ENCODE data around the gene IGSF21. TPM values are rescaled to one million over a fixed set of nuclear protein-coding genes. Genes with fewer than 3 reads are reported as not detected.

Gene IGSF21
- total RNA-seq, 1 experiment from 2014 or later: 5.2 TPM

DNA sequence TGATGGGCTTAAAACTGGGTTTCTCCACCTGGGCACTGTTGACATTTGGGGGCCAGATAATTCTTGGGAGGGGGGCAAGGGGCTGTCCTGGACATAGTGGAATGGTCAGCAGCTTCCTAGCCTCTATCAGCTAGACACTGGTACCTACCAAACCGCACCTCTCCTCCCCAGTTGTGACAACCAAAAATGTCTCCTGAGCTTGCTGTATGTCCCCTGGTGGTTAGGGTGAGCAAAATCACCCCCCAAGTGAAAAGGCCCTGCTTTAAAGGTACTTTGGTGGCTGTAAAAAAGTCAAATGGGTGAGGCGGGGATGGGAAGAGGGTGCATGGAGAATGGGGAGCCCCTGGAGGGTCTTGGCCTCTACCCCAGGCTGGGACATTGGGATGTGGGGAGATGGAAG lies 182.0 kb downstream of the IGSF21 start:
- H3K4me3 Mint-ChIP-seq: no peak overlapping the region
- H3K27ac Mint-ChIP-seq: no peak overlapping the region
- no peak overlapping the region for H2AFZ ChIP-seq (ENCODE audit: low read length)
- no peak overlapping the region for H3K23ac ChIP-seq (ENCODE audit: insufficient read length, low read depth, low read length)
- no peak overlapping the region for H3K4me2 ChIP-seq (ENCODE audit: insufficient read depth, insufficient read length, low read length)
- H3K27ac ChIP-seq (ENCODE audit: insufficient read length, low read depth, low read length): no peak overlapping the region
- no peak overlapping the region for H3K4ac ChIP-seq (ENCODE audit: low read depth, low read length)
- H3T11ph ChIP-seq (ENCODE audit: low read length): no peak overlapping the region
- TF ChIP-seq, protein P1, sequence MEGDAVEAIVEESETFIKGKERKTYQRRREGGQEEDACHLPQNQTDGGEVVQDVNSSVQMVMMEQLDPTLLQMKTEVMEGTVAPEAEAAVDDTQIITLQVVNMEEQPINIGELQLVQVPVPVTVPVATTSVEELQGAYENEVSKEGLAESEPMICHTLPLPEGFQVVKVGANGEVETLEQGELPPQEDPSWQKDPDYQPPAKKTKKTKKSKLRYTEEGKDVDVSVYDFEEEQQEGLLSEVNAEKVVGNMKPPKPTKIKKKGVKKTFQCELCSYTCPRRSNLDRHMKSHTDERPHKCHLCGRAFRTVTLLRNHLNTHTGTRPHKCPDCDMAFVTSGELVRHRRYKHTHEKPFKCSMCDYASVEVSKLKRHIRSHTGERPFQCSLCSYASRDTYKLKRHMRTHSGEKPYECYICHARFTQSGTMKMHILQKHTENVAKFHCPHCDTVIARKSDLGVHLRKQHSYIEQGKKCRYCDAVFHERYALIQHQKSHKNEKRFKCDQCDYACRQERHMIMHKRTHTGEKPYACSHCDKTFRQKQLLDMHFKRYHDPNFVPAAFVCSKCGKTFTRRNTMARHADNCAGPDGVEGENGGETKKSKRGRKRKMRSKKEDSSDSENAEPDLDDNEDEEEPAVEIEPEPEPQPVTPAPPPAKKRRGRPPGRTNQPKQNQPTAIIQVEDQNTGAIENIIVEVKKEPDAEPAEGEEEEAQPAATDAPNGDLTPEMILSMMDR (conservative IDR thresholded peaks at IDR 0.05): peak; percentile 28; the same call in 1 of the 3 replicates
- no peak overlapping the region for H3K56ac ChIP-seq (ENCODE audit: insufficient read length, low read depth, low read length)
- H4K5ac ChIP-seq (ENCODE audit: insufficient read length, low read depth, low read length): no peak overlapping the region
- H3K36me3 Mint-ChIP-seq (ENCODE audit: insufficient read depth in 1 of 3, low read depth in 3 of 3): peaks cover 0 to 2% (median 0%) of the 10 kb centered on the region in 3 experiments; a peak in 1 of 7 replicates
- no peak overlapping the region for H4K8ac ChIP-seq (replicated peaks; ENCODE audit: insufficient read length, low read depth, low read length)
- H3K9me3 ChIP-seq (ENCODE audit: control insufficient read depth, low read depth, low read length): no peaks in the 10 kb centered on the region
- H3K23me2 ChIP-seq (ENCODE audit: insufficient read length, low read depth, low read length, poor library complexity, severe bottlenecking): no peaks in the 10 kb centered on the region
- no peak overlapping the region for H2BK5ac ChIP-seq (ENCODE audit: insufficient read length, low read length)
- no peak overlapping the region for H4K91ac ChIP-seq (ENCODE audit: insufficient read length, low read depth, low read length)
- H3K79me2 ChIP-seq (ENCODE audit: insufficient read depth, low read length): no peaks in the 10 kb centered on the region
- H3K27me3 Mint-ChIP-seq (ENCODE audit: low read depth): peaks cover 3% of the 10 kb centered on the region
- no peak overlapping the region for H2BK120ac ChIP-seq (ENCODE audit: low read depth, low read length, poor library complexity, severe bottlenecking)
- no peak overlapping the region for H3K18ac ChIP-seq (ENCODE audit: insufficient read length, low read depth, low read length)
- H2AK5ac ChIP-seq (ENCODE audit: insufficient read length, low read length): no peak overlapping the region
- H3K27me3 ChIP-seq (ENCODE audit: insufficient read depth, low read length): no peaks in the 10 kb centered on the region
- no peak overlapping the region for H2BK12ac ChIP-seq (ENCODE audit: insufficient read length, low read depth, low read length)
- H2BK15ac ChIP-seq (ENCODE audit: low read depth, low read length): no peak overlapping the region
- no peaks in the 10 kb centered on the region for H4K20me1 ChIP-seq (ENCODE audit: control insufficient read depth, insufficient read depth, insufficient read length)
- H3K79me1 ChIP-seq (ENCODE audit: insufficient read depth, low read depth, low read length, poor library complexity, severe bottlenecking): no peaks in the 10 kb centered on the region
- WGBS (ENCODE audit: extremely low coverage, insufficient read length, low lambda C conversion rate): no CpG with 5 or more reads among the region's 2 CpGs
- no peak overlapping the region for H3K9ac ChIP-seq (ENCODE audit: extremely low read depth, insufficient read length, low read length)
- no peak overlapping the region for H2BK20ac ChIP-seq (ENCODE audit: low read depth, low read length, poor library complexity, severe bottlenecking)
- H3K4me1 ChIP-seq (ENCODE audit: insufficient read depth, low read length): no peaks in the 10 kb centered on the region; the same call in 1 of the 2 replicates
- DNase-seq: no peak
- H3K9me3 Mint-ChIP-seq: no peaks in the 10 kb centered on the region
- H3K14ac ChIP-seq (ENCODE audit: insufficient read depth, low read length): no peak overlapping the region
- peaks cover 67 to 70% of the 10 kb centered on the region in 2 experiments for H3K4me1 Mint-ChIP-seq

Measured in H9 (cell line).